Duodenal mucosa (tissue), 2 donors: Measurements from ENCODE around the gene CCR5AS.
A peak's percentile ranks its signal among the peaks of the same experiment; 100 is the strongest.

ENCODE experiments used
- H3K27ac ChIP-seq: one replicate; pipeline ENCODE4 v1.7.0; 2013; ENCODE audit warnings: low read depth, low read length
- H3K27me3 ChIP-seq, 2 donors: one replicate each; pipeline ENCODE4 v1.7.0; 2013; ENCODE audit warnings: low read length in 2 of 2, control low read depth in 1 of 2; ENCODE audit not compliant: insufficient read depth in 2 of 2, control insufficient read depth in 1 of 2
- H3K36me3 ChIP-seq, 2 donors: one replicate each; pipeline ENCODE4 v1.7.0; 2013; ENCODE audit warnings: low read length in 2 of 2, control low read depth in 1 of 2; ENCODE audit not compliant: insufficient read depth in 2 of 2, control insufficient read depth in 1 of 2
- H3K4me1 ChIP-seq, 2 donors: one replicate each; pipeline ENCODE4 v1.7.0; 2013; ENCODE audit warnings: low read length in 2 of 2, control low read depth in 1 of 2; ENCODE audit not compliant: insufficient read depth in 2 of 2, control insufficient read depth in 1 of 2
- H3K4me3 ChIP-seq, 2 donors: one replicate each; pipeline ENCODE4 v1.7.0; 2013; ENCODE audit warnings: low read length in 2 of 2, low read depth in 1 of 2
- H3K9ac ChIP-seq, 2 donors: one replicate each; pipeline ENCODE4 v1.7.0; 2013; ENCODE audit warnings: low read length in 2 of 2, low read depth in 1 of 2
- H3K9me3 ChIP-seq, 2 donors: one replicate each; pipeline ENCODE4 v1.7.0; 2013; ENCODE audit warnings: low read length in 2 of 2, control low read depth in 1 of 2; ENCODE audit not compliant: control insufficient read depth in 1 of 2

CCR5AS gene

DNA sequence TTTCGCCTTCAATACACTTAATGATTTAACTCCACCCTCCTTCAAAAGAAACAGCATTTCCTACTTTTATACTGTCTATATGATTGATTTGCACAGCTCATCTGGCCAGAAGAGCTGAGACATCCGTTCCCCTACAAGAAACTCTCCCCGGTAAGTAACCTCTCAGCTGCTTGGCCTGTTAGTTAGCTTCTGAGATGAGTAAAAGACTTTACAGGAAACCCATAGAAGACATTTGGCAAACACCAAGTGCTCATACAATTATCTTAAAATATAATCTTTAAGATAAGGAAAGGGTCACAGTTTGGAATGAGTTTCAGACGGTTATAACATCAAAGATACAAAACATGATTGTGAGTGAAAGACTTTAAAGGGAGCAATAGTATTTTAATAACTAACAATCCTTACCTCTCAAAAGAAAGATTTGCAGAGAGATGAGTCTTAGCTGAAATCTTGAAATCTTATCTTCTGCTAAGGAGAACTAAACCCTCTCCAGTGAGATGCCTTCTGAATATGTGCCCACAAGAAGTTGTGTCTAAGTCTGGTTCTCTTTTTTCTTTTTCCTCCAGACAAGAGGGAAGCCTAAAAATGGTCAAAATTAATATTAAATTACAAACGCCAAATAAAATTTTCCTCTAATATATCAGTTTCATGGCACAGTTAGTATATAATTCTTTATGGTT lies 35.9 kb downstream of the CCR5AS start, which contains the start of gene CCR5:
TSS of gene CCR5 (plus strand) at position 108 of the 680 bp plus-strand sequence. CDS start 1,957 bp downstream, outside the sequence.
- H3K9ac ChIP-seq, result peak within 1 kb of the TSS; percentile 42 to 44
- peaks cover 9 to 10% of the 10 kb centered on the region in 2 donors for H3K4me1 ChIP-seq
- no peaks in the 10 kb centered on the region for H3K9me3 ChIP-seq
- no peaks in the 10 kb centered on the region for H3K36me3 ChIP-seq
- H3K27ac ChIP-seq, result no peak within 1 kb of the TSS
- peak within 1 kb of the TSS in 1 of 2 donors; percentile 30 for H3K4me3 ChIP-seq
- peaks cover 0 to 2% of the 10 kb centered on the region in 2 donors for H3K27me3 ChIP-seq

DNA sequence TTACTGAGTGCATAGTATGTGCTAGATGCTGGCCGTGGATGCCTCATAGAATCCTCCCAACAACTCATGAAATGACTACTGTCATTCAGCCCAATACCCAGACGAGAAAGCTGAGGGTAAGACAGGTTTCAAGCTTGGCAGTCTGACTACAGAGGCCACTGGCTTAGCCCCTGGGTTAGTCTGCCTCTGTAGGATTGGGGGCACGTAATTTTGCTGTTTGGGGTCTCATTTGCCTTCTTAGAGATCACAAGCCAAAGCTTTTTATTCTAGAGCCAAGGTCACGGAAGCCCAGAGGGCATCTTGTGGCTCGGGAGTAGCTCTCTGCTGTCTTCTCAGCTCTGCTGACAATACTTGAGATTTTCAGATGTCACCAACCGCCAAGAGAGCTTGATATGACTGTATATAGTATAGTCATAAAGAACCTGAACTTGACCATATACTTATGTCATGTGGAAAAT lies 37.2 kb downstream of the CCR5AS start:
- H3K36me3 ChIP-seq, result no peaks in the 10 kb centered on the region
- H3K4me3 ChIP-seq, result no peak overlapping the region
- no peaks in the 10 kb centered on the region for H3K9me3 ChIP-seq
- H3K4me1 ChIP-seq, result peaks cover 9 to 10% of the 10 kb centered on the region in 2 donors
- H3K27ac ChIP-seq, result no peak overlapping the region
- H3K27me3 ChIP-seq, result peaks cover 0 to 2% of the 10 kb centered on the region in 2 donors
- peak overlapping the region; percentile 42 to 44 for H3K9ac ChIP-seq

DNA sequence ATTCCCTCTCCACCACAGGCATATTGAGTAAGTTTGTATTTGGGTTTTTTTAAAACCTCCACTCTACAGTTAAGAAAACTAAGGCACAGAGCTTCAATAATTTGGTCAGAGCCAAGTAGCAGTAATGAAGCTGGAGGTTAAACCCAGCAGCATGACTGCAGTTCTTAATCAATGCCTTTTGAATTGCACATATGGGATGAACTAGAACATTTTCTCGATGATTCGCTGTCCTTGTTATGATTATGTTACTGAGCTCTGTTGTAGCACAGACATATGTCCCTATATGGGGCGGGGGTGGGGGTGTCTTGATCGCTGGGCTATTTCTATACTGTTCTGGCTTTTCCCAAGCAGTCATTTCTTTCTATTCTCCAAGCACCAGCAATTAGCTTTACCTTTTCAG lies 37.7 kb downstream of the CCR5AS start:
- peak overlapping the region in 1 of 2 donors; percentile 42 for H3K9ac ChIP-seq
- H3K4me3 ChIP-seq, result no peak overlapping the region
- no peaks in the 10 kb centered on the region for H3K9me3 ChIP-seq
- H3K36me3 ChIP-seq, result no peaks in the 10 kb centered on the region
- no peak overlapping the region for H3K27ac ChIP-seq
- peaks cover 9 to 10% of the 10 kb centered on the region in 2 donors for H3K4me1 ChIP-seq
- no peaks in the 10 kb centered on the region for H3K27me3 ChIP-seq

DNA sequence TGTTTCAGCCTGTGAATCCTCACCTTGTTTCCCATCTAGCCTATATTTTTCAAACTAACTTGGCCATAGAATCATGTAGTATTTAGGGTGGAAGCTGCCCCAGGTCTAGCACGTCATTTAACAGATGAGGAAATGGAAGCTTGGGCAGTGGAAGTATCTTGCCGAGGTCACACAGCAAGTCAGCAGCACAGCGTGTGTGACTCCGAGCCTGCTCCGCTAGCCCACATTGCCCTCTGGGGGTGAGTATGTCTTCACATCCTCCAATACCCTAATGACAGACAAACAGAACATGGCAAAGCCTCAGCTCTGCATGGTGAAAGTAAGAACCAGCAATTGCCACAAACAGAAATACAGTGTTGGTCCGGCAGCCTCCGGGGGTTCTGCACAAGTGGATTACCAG lies 38.3 kb downstream of the CCR5AS start:
- no peak overlapping the region for H3K27ac ChIP-seq
- H3K4me1 ChIP-seq, result peaks cover 9 to 10% of the 10 kb centered on the region in 2 donors
- no peak overlapping the region for H3K4me3 ChIP-seq
- H3K9ac ChIP-seq, result no peak overlapping the region
- no peaks in the 10 kb centered on the region for H3K27me3 ChIP-seq
- H3K36me3 ChIP-seq, result no peaks in the 10 kb centered on the region
- no peaks in the 10 kb centered on the region for H3K9me3 ChIP-seq

DNA sequence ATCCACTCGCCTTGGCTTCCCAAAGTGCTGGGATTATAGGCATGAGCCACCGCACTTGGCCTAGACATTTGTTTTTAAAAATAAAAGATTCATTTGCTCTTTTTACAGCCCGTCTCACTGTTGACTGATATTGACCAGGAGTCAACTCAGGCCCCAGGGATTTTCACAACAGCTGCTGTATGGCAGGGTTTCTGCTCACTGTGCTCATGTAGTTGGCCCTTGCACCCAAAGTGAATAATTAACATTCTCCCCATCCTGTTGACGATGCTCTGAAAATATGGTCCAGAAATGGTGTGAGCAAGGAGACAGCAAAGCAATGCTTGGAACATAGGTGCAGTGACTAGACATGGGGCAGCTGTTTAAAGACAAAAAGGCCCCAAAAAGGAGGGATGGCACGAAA lies 39.1 kb downstream of the CCR5AS start:
- Histone ChIP-seq H3K4me3 (no peak overlapping the region), H3K36me3 (no peaks in the 10 kb centered on the region), H3K4me1 (peaks cover 9 to 10% of the 10 kb centered on the region in 2 donors), H3K27ac (no peak overlapping the region), H3K27me3 (no peaks in the 10 kb centered on the region), H3K9me3 (no peaks in the 10 kb centered on the region), H3K9ac (no peak overlapping the region)

DNA sequence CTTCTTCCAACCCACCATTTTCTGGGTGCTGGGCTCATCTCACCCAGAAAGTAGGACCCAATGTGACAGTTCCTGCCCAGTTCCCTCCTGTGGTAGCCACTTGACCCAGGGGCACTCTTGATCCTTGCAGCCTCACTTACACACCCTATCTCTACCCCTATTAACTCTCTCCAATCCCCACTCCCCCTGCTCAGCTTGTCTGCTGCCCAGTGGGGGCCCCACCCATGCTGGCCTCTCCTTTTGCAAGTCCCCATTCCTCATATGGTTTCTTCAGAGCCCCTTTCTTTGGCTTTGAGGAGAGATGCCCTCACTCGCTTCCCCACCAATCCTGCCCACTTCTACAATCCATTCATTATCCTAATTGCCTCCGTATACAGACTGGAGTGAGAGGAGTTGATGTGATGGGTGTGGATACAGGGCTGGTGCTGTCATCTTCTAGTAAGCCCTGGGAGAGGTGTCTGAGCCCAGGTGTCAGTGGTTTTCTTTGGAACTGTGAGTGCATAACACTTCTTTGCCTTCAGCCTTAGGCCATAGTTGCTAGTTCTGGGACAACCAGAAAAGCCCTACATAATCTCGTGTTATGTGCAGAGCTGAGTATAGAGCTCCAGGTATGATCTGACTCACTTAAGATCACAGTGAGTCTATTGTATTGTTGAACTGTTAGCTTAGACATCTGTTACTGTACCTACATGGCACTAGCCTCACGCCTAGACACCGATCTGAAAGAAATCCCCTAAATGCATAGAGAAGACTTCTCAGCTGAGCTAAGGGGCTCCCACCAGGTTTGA lies 40.9 kb downstream of the CCR5AS start:
- Histone ChIP-seq H3K27me3 (no peaks in the 10 kb centered on the region), H3K36me3 (no peaks in the 10 kb centered on the region), H3K9me3 (no peaks in the 10 kb centered on the region), H3K27ac (no peak overlapping the region), H3K9ac (no peak overlapping the region), H3K4me3 (no peak overlapping the region), H3K4me1 (peaks cover 9 to 17% of the 10 kb centered on the region in 2 donors)

DNA sequence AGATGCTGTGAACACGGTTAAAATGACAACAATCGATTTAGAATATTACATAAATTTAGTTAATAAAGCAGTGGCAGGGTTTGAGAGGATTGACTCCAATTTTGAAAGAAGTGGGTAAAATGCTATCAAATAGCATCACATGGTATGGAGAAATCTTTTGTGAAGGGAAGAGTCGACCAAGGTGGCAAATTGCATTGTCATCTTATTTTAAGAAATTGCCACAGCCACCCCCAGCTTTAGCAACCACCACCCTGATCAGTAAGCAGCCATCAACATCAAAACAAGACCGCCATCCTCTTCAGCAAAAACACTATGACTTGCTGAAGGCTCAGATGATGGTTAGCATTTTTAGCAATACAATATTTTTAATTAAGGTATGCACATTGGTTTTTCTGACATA lies 41.8 kb downstream of the CCR5AS start:
- H3K4me3 ChIP-seq, result no peak overlapping the region
- no peak overlapping the region for H3K9ac ChIP-seq
- no peaks in the 10 kb centered on the region for H3K36me3 ChIP-seq
- no peaks in the 10 kb centered on the region for H3K9me3 ChIP-seq
- no peaks in the 10 kb centered on the region for H3K27me3 ChIP-seq
- peaks cover 13 to 23% of the 10 kb centered on the region in 2 donors for H3K4me1 ChIP-seq
- H3K27ac ChIP-seq, result no peak overlapping the region

DNA sequence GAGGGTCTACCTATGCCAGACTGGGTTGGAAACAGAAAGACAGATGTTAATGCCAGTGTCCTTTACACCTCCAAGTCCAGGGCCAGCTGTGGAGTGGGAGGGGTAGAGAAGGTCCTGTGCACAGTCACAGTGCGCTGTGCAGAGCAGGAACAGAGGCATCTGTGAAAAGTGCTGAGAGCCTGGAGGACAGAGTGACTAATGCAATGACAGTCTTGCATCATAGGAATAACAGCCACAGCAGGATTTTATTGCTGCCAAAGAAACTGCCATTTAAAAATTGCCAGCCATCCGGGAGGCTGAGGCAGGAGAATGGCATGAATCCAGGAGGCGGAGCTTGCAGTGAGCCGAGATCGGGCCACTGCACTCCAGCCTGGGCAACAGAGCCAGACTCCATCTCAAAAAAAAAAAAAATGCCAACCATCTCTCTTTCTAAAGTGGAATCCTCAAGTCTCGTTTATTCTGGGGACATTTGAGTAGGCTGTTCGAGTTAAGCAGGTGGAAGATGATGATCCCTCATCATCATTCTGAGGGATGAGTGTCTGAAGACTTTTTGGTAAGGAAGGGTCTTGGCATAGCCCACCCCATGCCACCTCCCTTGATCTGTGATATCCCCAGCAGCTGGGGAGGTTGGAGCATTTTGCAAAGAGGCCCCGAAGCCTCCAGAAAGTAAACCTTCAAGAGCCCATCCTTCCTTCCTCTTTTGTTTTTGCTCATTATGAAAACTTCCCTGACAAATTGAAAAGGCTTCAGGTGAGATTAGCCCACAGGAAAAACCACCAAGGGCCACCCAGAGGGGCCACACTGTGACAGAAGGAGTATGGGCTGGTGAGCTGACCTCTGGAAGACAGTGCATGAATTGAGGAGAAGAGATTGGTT lies 45.2 kb downstream of the CCR5AS start:
- Histone ChIP-seq H3K9ac (no peak overlapping the region), H3K4me1 (peaks cover 6 to 14% of the 10 kb centered on the region in 2 donors), H3K27ac (no peak overlapping the region)

DNA sequence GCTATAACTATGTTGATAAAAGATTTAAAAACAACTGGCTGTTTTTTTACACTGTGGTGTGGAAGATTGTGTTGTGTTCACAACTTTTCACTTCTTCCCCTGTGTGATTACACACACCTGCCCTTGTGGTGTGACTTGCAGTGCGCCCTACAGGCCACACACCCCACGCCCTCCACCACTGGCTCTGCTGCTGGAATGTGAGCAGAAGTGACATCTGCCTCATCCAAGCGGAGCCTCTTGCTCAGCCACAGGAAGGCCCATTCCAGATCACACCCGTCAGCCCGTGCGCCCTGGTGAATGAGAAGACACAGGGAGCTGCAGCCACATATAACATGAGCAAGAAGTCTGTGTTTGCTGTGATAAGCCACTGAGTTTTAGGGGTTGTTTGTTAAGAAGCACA lies 46.0 kb downstream of the CCR5AS start:
- H3K4me1 ChIP-seq, result peaks cover 6 to 14% of the 10 kb centered on the region in 2 donors
- no peaks in the 10 kb centered on the region for H3K9me3 ChIP-seq
- H3K27ac ChIP-seq, result no peak overlapping the region
- no peaks in the 10 kb centered on the region for H3K36me3 ChIP-seq
- H3K4me3 ChIP-seq, result no peak overlapping the region
- no peaks in the 10 kb centered on the region for H3K27me3 ChIP-seq
- H3K9ac ChIP-seq, result no peak overlapping the region

More for the DNA sequence above, 45.2 kb downstream of the CCR5AS start:
- H3K27me3 ChIP-seq, result no peaks in the 10 kb centered on the region
- no peak overlapping the region for H3K4me3 ChIP-seq
- no peaks in the 10 kb centered on the region for H3K9me3 ChIP-seq
- no peaks in the 10 kb centered on the region for H3K36me3 ChIP-seq
